ENCODE data around the gene LPP.
A peak's percentile ranks its signal among the peaks of the same experiment; 100 is the strongest.

The LPP gene

GRCh38 chr3:188153437-188154013 lies 432 bp upstream of the LPP start:
- Mint-ChIP-seq H3K36me3 (peaks cover 2% of the 10 kb centered on the region), H3K27me3 (no peaks in the 10 kb centered on the region), H3K9me3 (ENCODE audit: low read depth) (no peaks in the 10 kb centered on the region), H3K27ac (peak overlapping the region; percentile 88), H3K4me3 (peak overlapping the region; percentile 89), H3K4me1 (ENCODE audit: low read depth) (peaks cover 59% of the 10 kb centered on the region)

DNA sequence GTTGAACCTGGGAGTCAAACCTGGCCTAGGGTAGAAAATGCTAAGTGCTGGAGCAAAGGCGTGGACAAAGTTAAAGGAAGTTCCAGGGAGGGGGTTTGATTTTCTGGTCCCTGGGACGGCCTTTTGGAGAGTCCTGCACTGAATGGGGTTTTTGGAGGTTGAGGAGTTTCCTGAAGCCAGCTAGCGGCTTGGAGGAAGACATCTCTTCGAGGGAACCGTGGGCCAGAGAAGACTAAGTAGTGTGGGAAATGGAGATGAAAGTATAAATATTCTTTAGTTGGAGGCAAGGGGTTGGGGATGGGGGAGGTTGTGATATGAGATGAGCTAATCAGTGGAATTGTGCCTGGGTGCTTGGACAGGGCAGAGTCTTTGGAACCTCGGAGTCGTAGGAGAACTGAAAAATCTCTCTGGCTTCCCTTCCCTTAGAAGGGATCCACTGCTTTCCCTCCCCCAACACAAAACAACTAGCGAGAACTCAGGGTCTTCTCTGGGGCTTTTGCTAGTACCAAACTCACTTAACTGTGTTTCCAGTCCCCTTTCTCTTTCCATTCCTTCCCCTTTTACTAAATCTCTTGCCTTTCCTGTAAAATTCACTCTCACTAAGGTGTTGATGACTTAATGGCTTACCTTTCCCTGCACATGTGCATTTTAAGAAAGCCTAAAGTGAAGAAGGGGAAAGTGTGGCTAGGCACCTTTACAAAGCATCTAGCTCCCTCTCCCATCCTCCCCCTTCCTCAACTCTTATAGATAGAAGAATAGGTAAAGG lies 1.0 kb downstream of the LPP start:
- peaks cover 2% of the 10 kb centered on the region for H3K36me3 Mint-ChIP-seq
- H3K27ac Mint-ChIP-seq: peak overlapping the region; percentile 90
- H3K27me3 Mint-ChIP-seq: no peaks in the 10 kb centered on the region
- H3K4me3 Mint-ChIP-seq: peak overlapping the region; percentile 85
- no peaks in the 10 kb centered on the region for H3K9me3 Mint-ChIP-seq (ENCODE audit: low read depth)
- peaks cover 63% of the 10 kb centered on the region for H3K4me1 Mint-ChIP-seq (ENCODE audit: low read depth)

DNA sequence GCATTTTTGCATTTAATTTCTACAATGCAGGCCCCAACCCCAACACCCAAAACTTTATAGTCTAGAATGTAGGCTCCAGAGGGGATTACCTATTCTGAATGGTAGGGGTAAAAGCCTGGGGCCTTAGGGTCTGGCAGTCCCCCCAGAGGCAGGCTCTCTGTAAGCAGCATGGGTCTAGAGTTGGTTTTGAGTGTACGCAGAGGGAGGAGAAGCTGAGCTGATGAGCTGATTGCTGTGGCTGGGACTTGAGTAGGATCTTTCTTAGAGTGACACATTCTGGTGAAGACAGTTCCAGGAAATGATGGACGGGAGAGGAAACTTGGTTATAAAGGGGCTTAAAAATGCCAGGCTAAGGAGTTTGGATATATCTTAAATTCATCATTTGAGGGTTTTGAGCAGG lies 2.1 kb downstream of the LPP start:
- Mint-ChIP-seq H3K9me3 (ENCODE audit: low read depth) (no peaks in the 10 kb centered on the region), H3K27me3 (no peaks in the 10 kb centered on the region), H3K4me3 (peak overlapping the region; percentile 56)

GRCh38 chr3:188157407-188157806 lies 3.5 kb downstream of the LPP start:
- Mint-ChIP-seq H3K4me1 (ENCODE audit: low read depth) (peaks cover 61% of the 10 kb centered on the region), H3K27ac (peak overlapping the region; percentile 17), H3K36me3 (peaks cover 11% of the 10 kb centered on the region), H3K4me3 (no peak overlapping the region), H3K9me3 (ENCODE audit: low read depth) (no peaks in the 10 kb centered on the region), H3K27me3 (no peaks in the 10 kb centered on the region)

More for the DNA sequence above, 2.1 kb downstream of the LPP start:
- H3K27ac Mint-ChIP-seq: peak overlapping the region; percentile 9
- H3K36me3 Mint-ChIP-seq: peaks cover 7% of the 10 kb centered on the region
- peaks cover 68% of the 10 kb centered on the region for H3K4me1 Mint-ChIP-seq (ENCODE audit: low read depth)

DNA sequence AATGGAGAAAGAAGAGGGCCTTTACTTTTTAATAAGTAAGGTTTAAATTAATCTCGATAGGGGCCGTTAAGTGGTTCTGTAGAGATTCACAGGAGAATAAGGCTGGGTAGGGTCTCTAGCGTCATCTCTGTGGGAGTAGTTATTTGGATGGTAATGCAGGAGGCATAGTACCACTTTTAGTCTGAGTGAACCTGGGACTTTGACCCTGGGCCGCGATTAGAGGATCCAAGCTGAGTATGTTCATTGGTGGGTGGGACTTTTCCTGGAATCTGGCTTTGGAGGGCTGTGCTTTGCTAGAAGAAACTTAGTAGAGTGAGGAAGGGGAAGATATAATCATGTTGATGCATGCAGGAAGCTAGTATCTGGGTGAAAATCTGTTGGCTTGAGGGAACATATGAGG lies 4.0 kb downstream of the LPP start:
- Mint-ChIP-seq H3K27me3 (no peaks in the 10 kb centered on the region), H3K4me3 (no peak overlapping the region), H3K9me3 (ENCODE audit: low read depth) (no peaks in the 10 kb centered on the region), H3K27ac (no peak overlapping the region), H3K4me1 (ENCODE audit: low read depth) (peaks cover 56% of the 10 kb centered on the region), H3K36me3 (peaks cover 11% of the 10 kb centered on the region)

DNA sequence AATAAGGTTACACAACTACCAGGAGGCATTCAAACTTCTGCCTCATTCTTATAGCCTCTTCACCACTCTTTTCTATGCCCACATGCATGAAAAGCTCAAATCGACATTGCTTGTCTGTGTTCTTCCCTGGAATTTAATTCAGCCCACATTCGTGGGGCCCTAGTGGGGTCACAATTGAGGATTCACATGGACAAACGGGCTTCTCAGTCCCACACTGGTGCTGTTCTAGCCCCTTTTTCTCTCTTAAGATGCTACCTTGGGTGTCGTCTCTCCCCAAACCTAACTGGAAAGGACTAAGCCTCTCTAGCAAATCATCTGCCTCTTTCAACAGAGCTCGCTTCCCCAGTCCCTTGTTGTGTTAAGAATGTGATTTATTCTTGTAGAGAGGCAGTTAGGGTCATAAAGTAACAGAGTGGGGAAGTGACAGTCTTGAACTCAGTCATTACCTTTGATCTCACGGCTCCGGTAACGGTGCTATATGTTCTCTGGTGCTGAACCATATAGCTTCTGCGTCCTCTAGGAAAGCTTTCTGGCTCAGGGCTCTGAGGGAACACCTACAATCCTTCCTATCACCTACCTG lies 4.9 kb downstream of the LPP start:
- H3K4me3 Mint-ChIP-seq: peak overlapping the region; percentile 1

GRCh38 chr3:188160751-188161150 lies 6.8 kb downstream of the LPP start:
- H3K27ac Mint-ChIP-seq: peak overlapping the region; percentile 17
- H3K9me3 Mint-ChIP-seq (ENCODE audit: low read depth): no peaks in the 10 kb centered on the region
- H3K27me3 Mint-ChIP-seq: no peaks in the 10 kb centered on the region
- H3K36me3 Mint-ChIP-seq: peaks cover 11% of the 10 kb centered on the region
- no peak overlapping the region for H3K4me3 Mint-ChIP-seq
- peaks cover 62% of the 10 kb centered on the region for H3K4me1 Mint-ChIP-seq (ENCODE audit: low read depth)

More for the DNA sequence above, 4.9 kb downstream of the LPP start:
- no peaks in the 10 kb centered on the region for H3K9me3 Mint-ChIP-seq (ENCODE audit: low read depth)
- H3K4me1 Mint-ChIP-seq (ENCODE audit: low read depth): peaks cover 56% of the 10 kb centered on the region
- H3K27ac Mint-ChIP-seq: peak overlapping the region; percentile 18
- H3K36me3 Mint-ChIP-seq: peaks cover 11% of the 10 kb centered on the region
- H3K27me3 Mint-ChIP-seq: no peaks in the 10 kb centered on the region

GRCh38 chr3:188164248-188164687 lies 10.3 kb downstream of the LPP start:
- Mint-ChIP-seq H3K9me3 (ENCODE audit: low read depth) (no peaks in the 10 kb centered on the region), H3K36me3 (peaks cover 9% of the 10 kb centered on the region), H3K27ac (peak overlapping the region; percentile 41), H3K4me1 (ENCODE audit: low read depth) (peaks cover 38% of the 10 kb centered on the region), H3K4me3 (no peak overlapping the region), H3K27me3 (no peaks in the 10 kb centered on the region)

GRCh38 chr3:188165596-188165995 lies 11.6 kb downstream of the LPP start:
- H3K4me1 Mint-ChIP-seq (ENCODE audit: low read depth): peaks cover 45% of the 10 kb centered on the region
- H3K27ac Mint-ChIP-seq: peak overlapping the region; percentile 37
- H3K27me3 Mint-ChIP-seq: no peaks in the 10 kb centered on the region
- no peaks in the 10 kb centered on the region for H3K9me3 Mint-ChIP-seq (ENCODE audit: low read depth)
- H3K36me3 Mint-ChIP-seq: peaks cover 7% of the 10 kb centered on the region
- H3K4me3 Mint-ChIP-seq: no peak overlapping the region

DNA sequence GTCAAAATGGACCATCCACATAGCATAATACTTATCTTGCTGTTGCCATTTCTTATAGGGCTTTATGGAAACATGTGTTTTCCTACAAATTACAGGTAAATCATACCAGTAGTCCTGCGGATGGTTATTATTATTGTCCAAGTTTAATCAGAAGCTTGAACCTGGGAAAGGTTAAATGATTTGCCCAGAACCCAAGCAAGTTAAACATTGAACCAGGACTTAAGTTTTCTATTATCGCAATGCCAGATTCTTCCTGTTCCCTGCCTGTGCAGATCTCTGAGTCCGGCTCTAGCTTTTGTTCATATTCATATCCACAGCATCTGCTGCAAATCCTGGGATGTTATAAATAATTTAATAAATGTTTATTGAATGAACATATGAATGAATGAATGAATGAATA lies 12.5 kb downstream of the LPP start:
- Mint-ChIP-seq H3K4me1 (ENCODE audit: low read depth) (peaks cover 50% of the 10 kb centered on the region), H3K9me3 (ENCODE audit: low read depth) (no peaks in the 10 kb centered on the region), H3K4me3 (no peak overlapping the region), H3K27ac (no peak overlapping the region), H3K36me3 (peaks cover 4% of the 10 kb centered on the region), H3K27me3 (no peaks in the 10 kb centered on the region)

DNA sequence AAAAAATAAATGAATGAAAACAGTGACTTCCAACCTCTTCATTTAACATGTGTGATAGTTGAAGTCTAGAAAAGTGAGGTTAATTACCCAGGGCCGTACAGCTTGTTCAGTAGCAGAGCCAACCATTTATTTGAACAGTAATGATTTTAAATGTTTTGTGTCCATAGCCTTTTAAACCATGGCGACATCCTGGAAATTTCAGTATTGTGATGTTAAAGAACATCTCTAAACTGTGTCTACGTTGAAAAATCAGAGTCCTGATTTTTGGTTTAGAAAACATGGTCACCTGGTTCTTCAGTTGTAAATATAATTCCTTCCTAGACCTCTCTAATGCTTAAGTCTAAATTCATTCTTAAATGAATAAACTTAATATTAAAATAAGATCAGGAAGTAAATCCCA lies 14.2 kb downstream of the LPP start:
- H3K4me1 Mint-ChIP-seq (ENCODE audit: low read depth): peaks cover 54% of the 10 kb centered on the region
- H3K4me3 Mint-ChIP-seq: no peak overlapping the region

DNA sequence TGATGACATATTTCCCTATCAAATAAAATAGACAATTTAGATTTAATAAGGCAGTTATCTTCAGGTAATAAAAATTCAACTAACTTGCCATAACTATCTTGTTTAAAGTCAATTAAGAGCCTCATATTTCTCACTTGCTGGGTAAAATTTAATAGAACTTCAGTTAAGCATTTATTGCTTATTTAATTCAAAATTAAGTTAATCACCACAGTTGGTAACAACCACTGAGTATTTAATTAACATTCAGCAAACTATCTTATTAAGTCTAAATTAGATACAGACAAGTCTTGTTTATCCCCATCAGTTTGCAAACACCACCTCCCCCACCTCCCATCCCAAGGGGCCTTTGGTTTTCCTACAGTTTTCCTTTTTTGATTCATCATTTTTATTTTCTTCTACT lies 14.7 kb downstream of the LPP start:
- Mint-ChIP-seq H3K27me3 (no peaks in the 10 kb centered on the region), H3K4me3 (no peak overlapping the region), H3K27ac (no peak overlapping the region), H3K9me3 (ENCODE audit: low read depth) (no peaks in the 10 kb centered on the region), H3K4me1 (ENCODE audit: low read depth) (peaks cover 53% of the 10 kb centered on the region), H3K36me3 (no peaks in the 10 kb centered on the region)

More for the DNA sequence above, 14.2 kb downstream of the LPP start:
- H3K36me3 Mint-ChIP-seq: no peaks in the 10 kb centered on the region
- H3K9me3 Mint-ChIP-seq (ENCODE audit: low read depth): no peaks in the 10 kb centered on the region
- no peaks in the 10 kb centered on the region for H3K27me3 Mint-ChIP-seq
- no peak overlapping the region for H3K27ac Mint-ChIP-seq

GRCh38 chr3:188169830-188170455 lies 16.0 kb downstream of the LPP start:
- Mint-ChIP-seq H3K36me3 (peaks cover 3% of the 10 kb centered on the region), H3K27me3 (no peaks in the 10 kb centered on the region), H3K9me3 (ENCODE audit: low read depth) (no peaks in the 10 kb centered on the region), H3K27ac (peak overlapping the region; percentile 88), H3K4me3 (peak overlapping the region; percentile 20), H3K4me1 (ENCODE audit: low read depth) (peaks cover 53% of the 10 kb centered on the region)

DNA sequence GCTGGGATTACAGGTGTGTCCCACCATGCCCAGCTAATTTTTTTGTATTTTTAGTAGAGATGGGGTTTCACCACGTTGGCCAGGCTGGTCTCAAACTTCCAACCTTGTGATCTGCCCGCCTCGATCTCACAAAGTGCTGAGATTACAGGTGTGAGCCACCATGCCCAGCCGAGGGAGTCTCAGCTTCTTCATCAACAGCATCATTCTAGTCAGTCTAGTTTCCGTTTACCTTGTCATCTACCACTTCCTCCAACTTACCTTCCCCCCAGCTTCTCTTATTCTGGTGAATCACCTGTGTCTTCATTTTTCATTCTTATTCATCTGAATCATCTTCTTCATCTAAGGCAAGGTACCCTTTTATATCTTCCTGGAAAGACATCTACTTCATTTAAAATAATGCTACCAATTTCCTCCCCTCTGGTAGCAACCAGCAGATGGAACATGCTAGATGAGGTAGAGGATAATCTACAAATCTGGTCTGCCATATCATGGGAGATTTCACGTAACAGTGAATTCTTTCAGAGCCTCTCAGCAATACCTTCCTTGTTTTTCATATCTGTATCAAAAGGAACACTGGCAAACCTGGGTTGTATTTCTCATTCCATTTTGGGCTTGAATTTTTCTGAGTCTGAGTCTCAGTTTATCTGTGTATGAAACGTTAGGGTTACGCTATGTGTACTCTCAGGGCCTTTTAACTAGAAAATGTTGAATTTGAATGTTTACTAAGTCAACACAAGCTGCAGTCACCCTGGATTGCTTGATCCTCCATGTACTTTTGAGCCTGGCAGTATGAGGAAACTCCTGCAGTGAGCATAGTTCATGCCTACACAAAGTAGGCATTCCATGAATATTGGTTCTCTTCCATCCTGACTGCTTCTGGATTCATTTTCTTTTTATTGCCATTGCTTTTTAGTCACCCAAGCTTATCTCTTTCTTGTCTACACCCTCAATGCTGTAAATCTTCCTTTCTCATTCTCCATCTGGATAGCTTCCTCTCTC lies 16.8 kb downstream of the LPP start:
- Mint-ChIP-seq H3K4me3 (peak overlapping the region; percentile 20), H3K27me3 (no peaks in the 10 kb centered on the region), H3K4me1 (ENCODE audit: low read depth) (peaks cover 49% of the 10 kb centered on the region), H3K9me3 (ENCODE audit: low read depth) (no peaks in the 10 kb centered on the region), H3K36me3 (peaks cover 7% of the 10 kb centered on the region), H3K27ac (peak overlapping the region; percentile 88)
